Breast epithelium (tissue), 4 donors: ENCODE data around the gene KLHDC7B. TPM values are rescaled to one million over a fixed set of nuclear protein-coding genes. Genes with fewer than 3 reads are reported as not detected.

Experiments used
- DNase-seq, 2 donors: peaks; one replicate each; pipeline ENCODE4 v3.0.0-alpha.2; 2019; ENCODE audit warnings: low spot score in 2 of 2
- H3K27ac ChIP-seq, 2 donors: fragments of 200-600 bp; sonication (generic) in 1 of 2; one replicate each; pipeline ENCODE4 v1.5.1; 2016 to 2019; ENCODE audit warnings: mild to moderate bottlenecking in 1 of 2
- H3K27me3 ChIP-seq, 2 donors: fragments of 200-600 bp; sonication (generic) in 1 of 2; one replicate each; pipeline versions ENCODE4 v1.5.1 to v1.6.0; 2017 to 2019; ENCODE audit warnings: control low read depth in 1 of 2, mild to moderate bottlenecking in 1 of 2
- H3K36me3 ChIP-seq: fragments of 200-600 bp; one replicate; pipeline ENCODE4 v1.5.1; 2019
- H3K4me1 ChIP-seq, 2 donors: fragments of 200-600 bp; sonication (generic); one replicate each; pipeline ENCODE4 v1.5.1; 2016 to 2019; ENCODE audit warnings: control low read depth in 1 of 2
- H3K4me3 ChIP-seq, 3 donors: fragments of 200-600 bp; sonication (generic); 1 replicate in 2 of 3; 2 replicates in 1 of 3; pipeline ENCODE4 v1.5.1; 2016 to 2019; ENCODE audit warnings: mild to moderate bottlenecking in 3 of 3, moderate library complexity in 2 of 3
- H3K9me3 ChIP-seq, 2 donors: fragments of 200-600 bp; sonication (generic) in 1 of 2; one replicate each; pipeline ENCODE4 v1.5.1; 2016 to 2019; ENCODE audit warnings: control low read depth in 1 of 2
- POLR2A ChIP-seq: fragments of 450-650 bp; IDR thresholded peaks from one replicate; pipeline ENCODE4 v1.6.1; 2016; ENCODE audit warnings: antibody characterized with exemption, mild to moderate bottlenecking, moderate library complexity
- POLR2AphosphoS5 ChIP-seq, 3 donors: sonication (generic); formaldehyde crosslinking; IDR thresholded peaks; one replicate each; pipeline ENCODE4 v1.6.1; 2017; ENCODE audit warnings: antibody characterized with exemption in 3 of 3
- intact Hi-C: fragments of 100-400 bp; cut with DNase I; formaldehyde crosslinking; loops from one replicate; pipeline ENCODE4 v1.15.1; 2023; ENCODE audit warnings: low total_unique reads
- total RNA-seq, 3 donors: library from RNA; depleted of rRNA; stranded (reverse); fragments of >200 nt; gene quantifications; one replicate each; pipeline ENCODE4 v1.1.0, GENCODE V29; 2016
- TF ChIP-seq, protein P1 (sequence below), 3 donors: fragments of 450-650 bp; IDR thresholded peaks; one replicate each; pipeline ENCODE4 v1.5.1; 2016 to 2017; ENCODE audit warnings: antibody characterized with exemption in 3 of 3, mild to moderate bottlenecking in 3 of 3, moderate library complexity in 3 of 3

KLHDC7B gene
- total RNA-seq, 3 donors from 2014 or later, result 0.16 to 0.33 (median 0.29) TPM

DNA sequence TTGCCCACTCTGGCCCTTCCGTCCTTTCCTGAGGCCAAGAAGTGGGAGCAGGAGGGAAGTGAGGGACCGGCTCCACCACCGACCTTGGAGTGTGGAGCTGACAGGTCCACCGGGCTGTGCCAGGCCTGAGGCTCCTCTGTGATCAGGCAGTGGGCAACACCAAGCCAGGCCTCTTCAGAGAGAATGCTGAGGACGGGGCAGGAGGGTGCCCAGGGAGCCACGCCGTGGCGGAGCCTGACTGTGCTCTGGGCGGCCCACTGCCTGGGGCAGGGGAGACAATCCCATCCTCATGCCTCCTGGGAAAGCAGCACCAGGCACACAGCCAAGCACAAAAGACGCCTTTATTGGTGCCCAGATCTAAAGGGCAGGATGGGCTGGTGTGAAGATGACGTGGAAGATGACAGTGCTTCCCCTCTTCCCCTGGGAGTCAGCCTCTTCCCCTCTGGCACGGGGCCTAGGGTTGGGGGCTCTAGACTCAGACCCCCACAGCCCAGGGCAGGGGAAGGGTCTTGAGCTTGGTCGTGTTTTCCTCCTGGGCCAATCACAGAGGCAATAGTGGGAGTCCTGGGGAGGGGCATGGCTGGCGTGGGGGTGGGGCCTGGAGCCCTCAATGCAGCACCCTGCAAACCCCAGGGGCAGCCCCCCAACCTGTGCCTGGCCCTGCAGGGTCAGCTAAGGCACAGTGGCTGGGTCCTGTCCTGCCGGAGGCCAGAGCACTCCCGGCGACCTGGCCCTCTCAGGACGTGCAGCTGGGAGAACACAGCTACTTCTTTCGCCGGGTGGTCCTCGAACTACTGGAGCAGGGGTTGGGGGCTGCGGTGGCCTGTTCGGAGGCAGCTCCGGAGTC, 42.8 kb upstream of the KLHDC7B start:
- no peak overlapping the region for H3K27ac ChIP-seq
- intact Hi-C loops, result loop anchor here (10.0 kb wide), 1 partner anchor 248 kb away; the partner anchor contains the start of gene HDAC10
- H3K36me3 ChIP-seq, result no peaks in the 10 kb centered on the region
- no peak overlapping the region for H3K4me3 ChIP-seq
- no peaks in the 10 kb centered on the region for H3K9me3 ChIP-seq
- H3K27me3 ChIP-seq, result no peaks in the 10 kb centered on the region
- peaks cover 0 to 9% of the 10 kb centered on the region in 2 donors for H3K4me1 ChIP-seq
- no peak for TF ChIP-seq POLR2AphosphoS5 (IDR thresholded peaks at IDR 0.05)
- no peak for TF ChIP-seq POLR2A
- TF ChIP-seq, protein P1, sequence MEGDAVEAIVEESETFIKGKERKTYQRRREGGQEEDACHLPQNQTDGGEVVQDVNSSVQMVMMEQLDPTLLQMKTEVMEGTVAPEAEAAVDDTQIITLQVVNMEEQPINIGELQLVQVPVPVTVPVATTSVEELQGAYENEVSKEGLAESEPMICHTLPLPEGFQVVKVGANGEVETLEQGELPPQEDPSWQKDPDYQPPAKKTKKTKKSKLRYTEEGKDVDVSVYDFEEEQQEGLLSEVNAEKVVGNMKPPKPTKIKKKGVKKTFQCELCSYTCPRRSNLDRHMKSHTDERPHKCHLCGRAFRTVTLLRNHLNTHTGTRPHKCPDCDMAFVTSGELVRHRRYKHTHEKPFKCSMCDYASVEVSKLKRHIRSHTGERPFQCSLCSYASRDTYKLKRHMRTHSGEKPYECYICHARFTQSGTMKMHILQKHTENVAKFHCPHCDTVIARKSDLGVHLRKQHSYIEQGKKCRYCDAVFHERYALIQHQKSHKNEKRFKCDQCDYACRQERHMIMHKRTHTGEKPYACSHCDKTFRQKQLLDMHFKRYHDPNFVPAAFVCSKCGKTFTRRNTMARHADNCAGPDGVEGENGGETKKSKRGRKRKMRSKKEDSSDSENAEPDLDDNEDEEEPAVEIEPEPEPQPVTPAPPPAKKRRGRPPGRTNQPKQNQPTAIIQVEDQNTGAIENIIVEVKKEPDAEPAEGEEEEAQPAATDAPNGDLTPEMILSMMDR (IDR thresholded peaks at IDR 0.05), result no peak
- DNase-seq, result no peak

DNA sequence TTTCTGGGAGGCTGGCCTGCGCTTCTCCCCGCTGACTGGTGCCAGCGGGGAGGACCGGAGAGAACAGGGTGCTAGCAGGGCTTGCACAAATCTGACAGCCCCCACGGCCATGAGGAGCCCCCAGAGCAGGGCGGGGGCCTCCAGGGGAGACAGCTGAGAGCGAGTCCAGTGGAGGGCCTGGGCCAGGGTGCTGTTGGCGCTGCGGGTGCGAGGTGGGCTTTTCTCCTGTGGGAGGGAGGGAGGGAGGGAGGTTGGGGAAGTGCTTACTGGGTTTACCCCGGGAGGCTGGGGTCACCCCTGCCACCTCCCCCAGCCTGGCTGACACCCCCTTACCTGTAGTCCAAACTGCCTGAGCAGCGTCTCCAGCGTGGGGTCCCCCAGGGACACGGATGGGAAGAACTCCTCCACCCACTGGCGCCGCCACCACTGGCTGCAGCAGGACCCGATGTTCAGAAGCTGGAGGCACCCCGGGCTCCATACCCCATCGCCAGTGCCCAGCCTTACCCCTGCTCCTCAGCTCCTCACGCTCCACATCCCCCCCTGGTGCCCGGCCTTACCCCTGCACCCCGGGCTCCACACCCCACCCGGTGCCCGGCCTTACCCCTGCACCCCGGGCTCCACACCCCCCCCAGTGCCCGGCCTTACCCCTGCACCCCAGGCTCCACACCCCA, 42.1 kb upstream of the KLHDC7B start:
- no peaks in the 10 kb centered on the region for H3K9me3 ChIP-seq
- intact Hi-C loops, result loop anchor here (10.0 kb wide), 1 partner anchor 249 kb away; the partner anchor contains the start of gene HDAC10
- no peak overlapping the region for H3K4me3 ChIP-seq
- no peaks in the 10 kb centered on the region for H3K27me3 ChIP-seq
- no peak overlapping the region for H3K27ac ChIP-seq
- DNase-seq, result no peak
- H3K36me3 ChIP-seq, result no peaks in the 10 kb centered on the region
- H3K4me1 ChIP-seq, result peaks cover 0 to 9% of the 10 kb centered on the region in 2 donors
- TF ChIP-seq POLR2AphosphoS5 (IDR thresholded peaks at IDR 0.05) (no peak), POLR2A (no peak)
- TF ChIP-seq, protein P1 (IDR thresholded peaks at IDR 0.05), result no peak

DNA sequence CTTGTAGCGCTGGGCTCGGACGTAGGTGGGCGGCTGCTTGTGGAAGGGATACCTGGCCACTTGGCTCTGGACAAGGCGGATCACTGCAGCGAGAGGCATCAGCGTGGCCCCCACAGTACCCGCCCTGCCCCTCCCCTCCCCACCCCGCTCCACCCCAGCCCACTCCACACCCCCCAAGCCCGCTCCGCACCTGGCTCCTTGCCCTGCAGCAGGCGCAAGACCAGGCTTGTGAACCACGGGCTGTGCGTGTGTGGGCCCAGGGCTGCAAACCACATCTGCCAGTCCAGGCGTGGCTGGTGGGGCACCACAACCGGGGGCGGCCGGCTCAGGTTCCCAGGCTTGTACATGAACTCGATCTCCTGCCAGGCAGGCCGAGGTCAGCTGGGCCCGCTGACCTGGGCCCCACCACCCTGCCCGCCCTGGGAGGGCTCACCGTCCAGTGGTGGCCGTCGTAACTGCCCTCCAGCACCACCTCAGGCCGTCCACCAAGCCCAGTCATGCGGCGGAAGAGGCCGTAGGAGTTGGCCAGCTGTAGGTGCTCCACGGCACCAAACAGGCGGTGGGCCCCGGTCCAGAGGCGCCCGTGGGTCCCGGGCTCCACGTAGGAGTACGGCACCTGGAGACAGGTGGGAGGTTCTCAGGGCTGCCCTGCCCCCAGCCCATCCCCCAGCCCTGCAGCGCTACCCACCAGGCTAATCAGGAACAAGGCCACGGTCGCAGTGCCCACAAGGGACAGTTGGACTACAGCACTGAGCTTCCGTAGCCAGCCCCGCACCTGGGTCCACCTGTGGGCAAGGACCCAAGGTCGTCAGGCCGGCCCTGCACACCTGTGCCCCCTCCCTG, 41.1 kb upstream of the KLHDC7B start:
- intact Hi-C loops, result loop anchor here (10.0 kb wide), 1 partner anchor 250 kb away; the partner anchor contains the start of gene HDAC10
- Histone ChIP-seq H3K9me3 (no peaks in the 10 kb centered on the region), H3K36me3 (no peaks in the 10 kb centered on the region), H3K27ac (no peak overlapping the region), H3K27me3 (no peaks in the 10 kb centered on the region), H3K4me3 (no peak overlapping the region), H3K4me1 (peaks cover 0 to 16% of the 10 kb centered on the region in 2 donors)
- no peak for DNase-seq
- TF ChIP-seq POLR2AphosphoS5 (IDR thresholded peaks at IDR 0.05) (no peak), POLR2A (no peak)
- TF ChIP-seq, protein P1 (IDR thresholded peaks at IDR 0.05), result no peak

DNA sequence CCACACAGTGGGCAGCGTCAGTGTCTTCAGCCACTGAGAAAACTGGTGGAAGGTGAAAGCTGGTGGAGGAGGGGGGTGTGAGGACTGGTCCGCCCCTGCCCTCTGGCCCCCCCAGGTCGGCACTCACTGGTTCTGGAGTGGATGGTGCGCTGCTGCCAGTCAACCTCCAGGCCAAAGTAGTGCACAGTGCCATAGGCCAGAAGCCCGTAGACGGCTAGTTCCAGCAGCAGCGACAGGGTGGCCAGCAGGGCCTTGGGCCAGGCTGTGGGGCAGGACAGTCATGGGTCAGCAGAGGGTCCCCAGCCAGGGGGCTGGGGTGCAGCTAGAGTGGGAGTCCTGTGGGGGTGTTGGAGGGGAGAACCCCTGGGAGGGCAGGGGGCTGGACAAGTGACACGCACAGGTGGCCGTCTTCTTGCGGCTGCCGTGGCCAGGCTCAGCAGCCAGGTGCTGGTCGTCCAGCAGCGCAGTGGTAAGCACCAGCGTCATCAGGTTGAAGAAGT, 40.4 kb upstream of the KLHDC7B start:
- no peak for TF ChIP-seq POLR2A
- TF ChIP-seq, protein P1 (IDR thresholded peaks at IDR 0.05), result no peak
- no peak for TF ChIP-seq POLR2AphosphoS5 (IDR thresholded peaks at IDR 0.05)
- Histone ChIP-seq H3K4me1 (peaks cover 0 to 16% of the 10 kb centered on the region in 2 donors), H3K9me3 (no peaks in the 10 kb centered on the region), H3K27me3 (no peaks in the 10 kb centered on the region), H3K36me3 (no peaks in the 10 kb centered on the region), H3K4me3 (no peak overlapping the region), H3K27ac (no peak overlapping the region)
- intact Hi-C loops, result loop anchor here (10.0 kb wide), 1 partner anchor 251 kb away; the partner anchor contains the start of gene HDAC10
- no peak for DNase-seq
